Keratinocyte (primary cell): ENCODE data around the gene ANKRD13D. TPM values are rescaled to one million over a fixed set of nuclear protein-coding genes. Genes with fewer than 3 reads are reported as not detected.

ENCODE experiments used
- DNase-seq: peaks from one replicate; pipeline ENCODE4 v3.0.0-alpha.2; 2011; ENCODE audit warnings: low read depth, missing footprints, low spot score
- FAIRE-seq: peaks from 2 replicates; lab custom pipeline; 2011; peaks lifted over from hg19 to GRCh38; lab: Jason Lieb, UNC
- H2AFZ ChIP-seq: 2 replicates; pipeline ENCODE4 v1.6.0; 2012; ENCODE audit warnings: low read length, control low read depth, inconsistent platforms; ENCODE audit not compliant: control insufficient read depth
- H3K27ac ChIP-seq: 2 replicates; pipeline ENCODE4 v1.5.1; 2011; ENCODE audit warnings: low read length; ENCODE audit not compliant: control insufficient read depth, insufficient read depth
- H3K27me3 ChIP-seq: 3 replicates; pipeline ENCODE4 v1.6.0; 2011; ENCODE audit warnings: low read length; ENCODE audit not compliant: control insufficient read depth, insufficient read depth; ENCODE audit errors: extremely low read depth
- H3K36me3 ChIP-seq, 2 experiments: 2 replicates in 1 of 2; 3 replicates in 1 of 2; pipeline ENCODE4 v1.5.1; 2011; ENCODE audit warnings: low read length in 2 of 2, mild to moderate bottlenecking in 1 of 2; ENCODE audit not compliant: control insufficient read depth in 2 of 2, insufficient read depth in 2 of 2; ENCODE audit errors: extremely low read depth in 1 of 2
- H3K4me1 ChIP-seq: 3 replicates; pipeline ENCODE4 v1.5.1; 2011; ENCODE audit warnings: low read length; ENCODE audit not compliant: control insufficient read depth, insufficient read depth; ENCODE audit errors: extremely low read depth
- H3K4me2 ChIP-seq: 3 replicates; pipeline ENCODE4 v1.6.0; 2011; ENCODE audit warnings: low read depth, low read length; ENCODE audit not compliant: control insufficient read depth, insufficient read depth; ENCODE audit errors: extremely low read depth
- H3K4me3 ChIP-seq, 3 experiments: fragments of 200-600 bp in 1 of 3; sonication (generic) in 1 of 3; 2 replicates in 2 of 3; 3 replicates in 1 of 3; pipeline ENCODE4 v1.5.1; 2011 to 2016; ENCODE audit warnings: low read length in 3 of 3, mild to moderate bottlenecking in 3 of 3, control low read depth in 2 of 3, inconsistent platforms in 1 of 3, low read depth in 1 of 3, mixed read lengths in 1 of 3, mixed run types in 1 of 3, moderate library complexity in 1 of 3; ENCODE audit not compliant: control insufficient read depth in 2 of 3, insufficient read depth in 2 of 3; ENCODE audit errors: extremely low read depth in 1 of 3
- H3K79me2 ChIP-seq: 2 replicates; pipeline ENCODE4 v1.6.0; 2012; ENCODE audit warnings: low read length; ENCODE audit not compliant: control insufficient read depth, insufficient read depth
- H3K9ac ChIP-seq: 3 replicates; pipeline ENCODE4 v1.6.0; 2011; ENCODE audit warnings: low read length; ENCODE audit not compliant: control insufficient read depth, insufficient read depth; ENCODE audit errors: extremely low read depth
- H3K9me1 ChIP-seq: 3 replicates; pipeline ENCODE4 v1.6.0; 2011; ENCODE audit warnings: low read length; ENCODE audit not compliant: control insufficient read depth, insufficient read depth; ENCODE audit errors: extremely low read depth
- H3K9me3 ChIP-seq: 2 replicates; pipeline ENCODE4 v1.5.1; 2012; ENCODE audit warnings: low read depth, low read length; ENCODE audit not compliant: control insufficient read depth
- H4K20me1 ChIP-seq: 3 replicates; pipeline ENCODE4 v1.6.0; 2011; ENCODE audit warnings: low read length; ENCODE audit not compliant: control insufficient read depth, insufficient read depth; ENCODE audit errors: extremely low read depth
- EZH2 ChIP-seq: IDR thresholded peaks from one replicate; pipeline ENCODE4 v1.6.1; 2012; ENCODE audit warnings: inconsistent platforms, mild to moderate bottlenecking, low read length, moderate library complexity
- dilution Hi-C: fragments of 300-500 bp; cut with MboI; formaldehyde crosslinking; loops from one replicate; pipeline ENCODE4 v1.7.0; 2020; ENCODE audit warnings: low sequenced_read_pairs; ENCODE audit not compliant: extremely low pct_ligation_motif_present
- polyA plus RNA-seq, 5 experiments: library from polyadenylated mRNA; depleted of rRNA in 3 of 5; stranded (reverse) in 3 of 5; stranded (forward) in 1 of 5; unstranded in 1 of 5; fragments of >200 nt; gene quantifications; 1 replicate in 1 of 5; 2 replicates in 3 of 5; 3 replicates in 1 of 5; pipeline versions ENCODE4 v1.2.1 to v1.2.3, GENCODE V29; 2011 to 2012; ENCODE audit warnings: missing spikeins in 2 of 5, low read depth in 1 of 5, low replicate concordance in 1 of 5
- TF ChIP-seq, protein P1 (sequence below), 3 experiments: IDR thresholded peaks in 1 of 3; conservative IDR thresholded peaks in 1 of 3; optimal IDR thresholded peaks in 1 of 3; 2 replicates in 2 of 3; 3 replicates in 1 of 3; pipeline versions ENCODE3 to v1.5.1; 2011; ENCODE audit warnings: low read length in 3 of 3, mild to moderate bottlenecking in 3 of 3, moderate library complexity in 2 of 3, control low read depth in 1 of 3, inconsistent platforms in 1 of 3; ENCODE audit not compliant: insufficient read depth in 2 of 3; ENCODE audit errors: extremely low read depth in 1 of 3

The ANKRD13D gene
- polyA plus RNA-seq, 1 donor (not counting 4 experiments of a cell fraction or from before 2014, with no cell fraction given), result 25.0 TPM

DNA sequence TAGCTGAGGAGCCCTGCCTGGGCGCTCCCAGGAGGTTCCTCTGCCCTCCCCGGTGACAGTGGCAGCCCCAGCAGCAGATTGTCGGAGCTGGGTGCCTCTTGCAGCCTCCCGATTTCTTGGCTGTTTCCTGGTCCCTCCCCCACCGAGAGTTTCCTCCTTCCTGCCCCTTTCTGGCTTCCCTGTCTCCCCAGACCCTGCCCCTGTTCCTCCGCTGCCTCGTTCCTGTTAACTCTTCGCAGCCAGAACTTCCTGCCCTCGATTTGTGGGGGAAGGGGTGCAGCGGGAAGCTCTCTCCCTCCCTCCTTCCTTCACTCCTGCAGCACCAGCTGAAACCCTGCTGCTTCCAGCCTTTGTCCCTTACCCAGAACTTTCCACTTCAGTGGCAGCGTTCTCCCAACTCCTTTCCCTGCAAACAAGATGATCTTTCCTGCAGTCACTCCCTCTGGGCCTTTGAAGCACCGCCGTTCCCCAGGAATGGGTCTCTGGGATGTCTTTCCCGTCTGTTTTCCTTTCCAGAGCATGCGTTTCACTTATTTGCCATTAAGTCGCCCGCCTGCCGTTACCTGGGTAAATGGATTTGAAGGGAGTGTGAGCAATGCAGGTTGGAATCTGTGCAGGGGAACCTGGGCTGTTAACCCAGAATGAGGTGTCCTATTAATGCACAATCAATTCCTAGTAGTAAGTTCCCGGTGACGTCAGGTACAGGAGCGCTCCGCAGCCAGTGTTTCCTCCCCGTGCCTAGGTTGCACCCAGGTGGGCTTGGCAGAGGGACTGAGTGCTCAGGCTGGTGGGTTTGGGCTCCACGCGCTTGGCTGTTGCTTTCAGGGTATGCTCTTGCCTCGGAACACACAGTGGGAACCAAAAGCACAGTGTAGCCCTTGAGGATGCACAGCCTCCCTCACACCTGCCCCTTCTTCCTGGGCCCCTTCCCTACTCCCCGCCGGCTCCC lies 18.6 kb upstream of the ANKRD13D start:
- Histone ChIP-seq H3K79me2 (peaks cover 85% of the 10 kb centered on the region), H3K4me2 (peak overlapping the region; percentile 85), H3K9ac (peak overlapping the region; percentile 55), H3K4me1 (peaks cover 51% of the 10 kb centered on the region), H2AFZ (no peak overlapping the region), H3K27me3 (no peaks in the 10 kb centered on the region), H3K4me3 (peak overlapping the region; percentile 1 to 50 (median 44)), H3K27ac (peak overlapping the region; percentile 27), H4K20me1 (peaks cover 14% of the 10 kb centered on the region), H3K36me3 (peaks cover 10 to 29% of the 10 kb centered on the region in 2 experiments), H3K9me3 (no peaks in the 10 kb centered on the region), H3K9me1 (peaks cover 2% of the 10 kb centered on the region)
- dilution Hi-C loops, result no loop called here
- no peak for TF ChIP-seq EZH2
- TF ChIP-seq, protein P1, sequence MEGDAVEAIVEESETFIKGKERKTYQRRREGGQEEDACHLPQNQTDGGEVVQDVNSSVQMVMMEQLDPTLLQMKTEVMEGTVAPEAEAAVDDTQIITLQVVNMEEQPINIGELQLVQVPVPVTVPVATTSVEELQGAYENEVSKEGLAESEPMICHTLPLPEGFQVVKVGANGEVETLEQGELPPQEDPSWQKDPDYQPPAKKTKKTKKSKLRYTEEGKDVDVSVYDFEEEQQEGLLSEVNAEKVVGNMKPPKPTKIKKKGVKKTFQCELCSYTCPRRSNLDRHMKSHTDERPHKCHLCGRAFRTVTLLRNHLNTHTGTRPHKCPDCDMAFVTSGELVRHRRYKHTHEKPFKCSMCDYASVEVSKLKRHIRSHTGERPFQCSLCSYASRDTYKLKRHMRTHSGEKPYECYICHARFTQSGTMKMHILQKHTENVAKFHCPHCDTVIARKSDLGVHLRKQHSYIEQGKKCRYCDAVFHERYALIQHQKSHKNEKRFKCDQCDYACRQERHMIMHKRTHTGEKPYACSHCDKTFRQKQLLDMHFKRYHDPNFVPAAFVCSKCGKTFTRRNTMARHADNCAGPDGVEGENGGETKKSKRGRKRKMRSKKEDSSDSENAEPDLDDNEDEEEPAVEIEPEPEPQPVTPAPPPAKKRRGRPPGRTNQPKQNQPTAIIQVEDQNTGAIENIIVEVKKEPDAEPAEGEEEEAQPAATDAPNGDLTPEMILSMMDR (optimal IDR thresholded peaks at IDR 0.05 in 1 of 3, IDR thresholded peaks at IDR 0.05 in 1 of 3, conservative IDR thresholded peaks at IDR 0.05 in 1 of 3; ENCODE audit: extremely low read depth in 1 of 3, insufficient read depth in 2 of 3, low read length in 3 of 3), result no peak
- FAIRE-seq (no peak), DNase-seq (no peak)

DNA sequence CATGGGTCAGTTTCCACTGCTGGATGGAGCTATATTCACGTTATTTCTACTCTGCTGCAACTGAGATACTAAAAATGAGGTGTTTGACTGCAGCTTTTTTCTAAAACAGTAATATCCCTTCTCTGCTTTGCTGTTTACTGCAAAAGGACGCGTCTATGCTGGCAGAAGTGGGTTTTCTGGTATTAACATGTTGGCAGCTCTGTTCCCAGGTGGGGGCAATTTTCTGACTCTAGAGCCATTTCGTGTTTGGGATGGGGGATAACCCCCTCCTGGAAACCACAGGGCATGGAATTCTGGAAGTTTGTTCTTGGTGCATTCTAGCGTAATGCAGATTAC lies 17.9 kb upstream of the ANKRD13D start:
- Histone ChIP-seq H2AFZ (no peak overlapping the region), H3K4me1 (peaks cover 45% of the 10 kb centered on the region), H3K27ac (no peak overlapping the region), H3K36me3 (peaks cover 11 to 29% of the 10 kb centered on the region in 2 experiments), H3K79me2 (peaks cover 92% of the 10 kb centered on the region), H3K27me3 (no peaks in the 10 kb centered on the region), H3K9me1 (peaks cover 2% of the 10 kb centered on the region), H3K9ac (no peak overlapping the region), H4K20me1 (peaks cover 14% of the 10 kb centered on the region), H3K9me3 (no peaks in the 10 kb centered on the region), H3K4me3 (no peak overlapping the region), H3K4me2 (peak overlapping the region; percentile 85)
- no peak for DNase-seq
- FAIRE-seq, result no peak
- TF ChIP-seq, protein P1 (optimal IDR thresholded peaks at IDR 0.05 in 1 of 3, IDR thresholded peaks at IDR 0.05 in 1 of 3, conservative IDR thresholded peaks at IDR 0.05 in 1 of 3; ENCODE audit: extremely low read depth in 1 of 3, insufficient read depth in 2 of 3, low read length in 3 of 3), result no peak
- TF ChIP-seq EZH2, result no peak
- dilution Hi-C loops, result no loop called here
